Measurements from ENCODE around the gene ITGB4. TPM values are rescaled to one million over a fixed set of nuclear protein-coding genes. Genes with fewer than 3 reads are reported as not detected.
A peak's percentile ranks its signal among the peaks of the same experiment; 100 is the strongest.

Gene ITGB4
- total RNA-seq, 1 experiment from 2014 or later: 0.28 TPM

DNA sequence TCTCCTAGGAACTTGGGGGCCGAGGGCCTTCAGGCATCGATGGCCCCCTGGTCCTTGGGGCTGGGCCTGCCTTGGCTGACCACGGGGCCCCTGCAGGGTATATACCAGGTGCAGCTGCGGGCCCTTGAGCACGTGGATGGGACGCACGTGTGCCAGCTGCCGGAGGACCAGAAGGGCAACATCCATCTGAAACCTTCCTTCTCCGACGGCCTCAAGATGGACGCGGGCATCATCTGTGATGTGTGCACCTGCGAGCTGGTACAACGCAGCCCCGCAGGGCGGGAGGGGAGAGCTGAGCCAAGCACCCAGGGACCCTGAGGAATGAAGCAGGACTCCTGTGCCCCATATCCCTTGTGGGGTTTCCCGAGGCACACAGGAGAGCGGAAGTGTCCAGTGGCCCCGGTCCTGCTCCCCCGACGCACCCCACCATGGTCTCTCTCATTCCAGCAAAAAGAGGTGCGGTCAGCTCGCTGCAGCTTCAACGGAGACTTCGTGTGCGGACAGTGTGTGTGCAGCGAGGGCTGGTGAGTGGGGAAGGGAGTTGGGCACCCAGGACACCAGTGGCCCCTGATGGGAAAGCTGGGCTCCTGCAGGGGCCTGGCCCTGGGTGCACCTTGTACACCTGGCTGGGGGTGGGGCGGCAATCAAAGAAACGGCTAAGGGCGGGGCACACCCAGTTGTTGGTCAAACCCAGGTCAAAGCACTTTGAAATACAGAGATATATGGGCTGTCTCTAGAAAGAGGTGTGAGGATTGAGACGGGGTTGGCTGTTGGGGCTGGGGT, 10.6 kb downstream of the ITGB4 start:
- DNase-seq: peak; percentile 54
- no peaks in the 10 kb centered on the region for H3K27me3 ChIP-seq (ENCODE audit: control insufficient read depth, insufficient read depth, low read length)
- no peaks in the 10 kb centered on the region for H3K36me3 ChIP-seq (replicated peaks; ENCODE audit: control insufficient read depth, insufficient read depth, low read length)
- no peak overlapping the region for H3K4me3 ChIP-seq (ENCODE audit: insufficient read depth, low read depth, low read length)

DNA sequence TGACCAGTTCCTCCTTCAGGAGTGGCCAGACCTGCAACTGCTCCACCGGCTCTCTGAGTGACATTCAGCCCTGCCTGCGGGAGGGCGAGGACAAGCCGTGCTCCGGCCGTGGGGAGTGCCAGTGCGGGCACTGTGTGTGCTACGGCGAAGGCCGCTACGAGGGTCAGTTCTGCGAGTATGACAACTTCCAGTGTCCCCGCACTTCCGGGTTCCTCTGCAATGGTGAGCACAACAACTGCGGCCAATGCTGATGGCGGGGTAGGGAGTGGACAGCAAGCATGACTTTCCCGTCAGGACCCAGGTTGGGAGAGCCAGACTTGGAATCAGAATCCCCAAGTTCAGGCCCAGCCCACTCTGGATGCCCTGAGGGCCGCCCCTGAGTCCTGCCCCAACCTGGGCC, 12.2 kb downstream of the ITGB4 start:
- H3K36me3 ChIP-seq (replicated peaks; ENCODE audit: control insufficient read depth, insufficient read depth, low read length): no peaks in the 10 kb centered on the region
- H3K27me3 ChIP-seq (ENCODE audit: control insufficient read depth, insufficient read depth, low read length): no peaks in the 10 kb centered on the region
- DNase-seq: peak; percentile 51
- H3K4me3 ChIP-seq (ENCODE audit: insufficient read depth, low read depth, low read length): no peak overlapping the region

DNA sequence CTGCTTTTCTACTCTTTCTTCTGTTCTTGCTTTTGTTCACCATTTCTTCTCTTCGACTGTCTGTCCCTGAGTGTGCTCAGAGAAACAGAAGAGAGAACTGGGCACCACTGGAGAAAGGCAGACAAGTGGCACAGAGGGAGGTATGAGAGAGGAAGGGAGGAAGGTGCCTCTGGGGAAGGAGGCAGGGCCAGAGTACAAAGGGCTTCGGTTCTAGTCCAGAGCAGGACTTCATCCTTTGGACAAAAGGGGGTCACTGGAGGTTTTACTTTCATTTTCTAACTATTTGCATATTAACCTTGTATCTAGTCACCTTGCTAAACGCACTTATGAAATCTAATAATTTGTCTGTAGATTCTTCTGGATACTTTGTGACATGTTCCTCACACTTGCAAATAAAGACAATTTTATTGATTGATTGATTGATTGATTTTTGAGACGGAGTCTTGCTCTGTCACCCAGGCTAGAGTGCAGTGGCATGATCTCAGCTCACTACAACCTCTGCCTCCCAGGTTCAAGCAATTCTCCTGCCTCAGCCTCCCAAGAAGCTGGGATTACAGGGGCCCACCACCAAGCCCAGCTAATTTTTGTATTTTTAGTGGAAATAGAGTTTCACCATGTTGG, 13.5 kb downstream of the ITGB4 start:
- Histone ChIP-seq H3K4me3 (ENCODE audit: insufficient read depth, low read depth, low read length) (no peak overlapping the region), H3K36me3 (replicated peaks; ENCODE audit: control insufficient read depth, insufficient read depth, low read length) (no peaks in the 10 kb centered on the region), H3K27me3 (ENCODE audit: control insufficient read depth, insufficient read depth, low read length) (no peaks in the 10 kb centered on the region)
- peak; percentile 41 for DNase-seq

DNA sequence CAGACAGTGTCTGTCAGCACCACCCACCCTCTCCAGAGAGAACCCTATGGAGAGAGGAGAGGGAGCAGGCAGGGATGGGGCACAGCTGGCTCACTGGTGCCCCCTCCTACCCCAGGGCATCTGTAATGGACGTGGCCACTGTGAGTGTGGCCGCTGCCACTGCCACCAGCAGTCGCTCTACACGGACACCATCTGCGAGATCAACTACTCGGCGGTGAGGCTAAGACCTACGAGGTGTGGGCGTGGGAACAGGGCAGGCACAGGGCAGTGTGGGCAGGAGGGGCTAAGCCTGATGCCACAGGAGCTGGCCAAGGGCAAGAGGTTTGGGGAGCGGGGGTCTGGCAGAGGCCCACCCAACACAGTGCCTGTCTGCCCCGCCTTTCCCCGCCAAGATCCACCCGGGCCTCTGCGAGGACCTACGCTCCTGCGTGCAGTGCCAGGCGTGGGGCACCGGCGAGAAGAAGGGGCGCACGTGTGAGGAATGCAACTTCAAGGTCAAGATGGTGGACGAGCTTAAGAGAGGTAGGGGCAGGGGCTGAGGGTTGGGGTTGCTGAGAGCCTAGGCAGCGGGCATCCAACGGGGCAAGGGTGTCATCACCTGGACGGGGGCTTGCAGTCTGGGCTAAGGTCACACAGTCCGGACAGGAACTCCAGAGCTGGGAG, 15.0 kb downstream of the ITGB4 start:
- H3K36me3 ChIP-seq (replicated peaks; ENCODE audit: control insufficient read depth, insufficient read depth, low read length): no peaks in the 10 kb centered on the region
- peak; percentile 55 for DNase-seq

DNA sequence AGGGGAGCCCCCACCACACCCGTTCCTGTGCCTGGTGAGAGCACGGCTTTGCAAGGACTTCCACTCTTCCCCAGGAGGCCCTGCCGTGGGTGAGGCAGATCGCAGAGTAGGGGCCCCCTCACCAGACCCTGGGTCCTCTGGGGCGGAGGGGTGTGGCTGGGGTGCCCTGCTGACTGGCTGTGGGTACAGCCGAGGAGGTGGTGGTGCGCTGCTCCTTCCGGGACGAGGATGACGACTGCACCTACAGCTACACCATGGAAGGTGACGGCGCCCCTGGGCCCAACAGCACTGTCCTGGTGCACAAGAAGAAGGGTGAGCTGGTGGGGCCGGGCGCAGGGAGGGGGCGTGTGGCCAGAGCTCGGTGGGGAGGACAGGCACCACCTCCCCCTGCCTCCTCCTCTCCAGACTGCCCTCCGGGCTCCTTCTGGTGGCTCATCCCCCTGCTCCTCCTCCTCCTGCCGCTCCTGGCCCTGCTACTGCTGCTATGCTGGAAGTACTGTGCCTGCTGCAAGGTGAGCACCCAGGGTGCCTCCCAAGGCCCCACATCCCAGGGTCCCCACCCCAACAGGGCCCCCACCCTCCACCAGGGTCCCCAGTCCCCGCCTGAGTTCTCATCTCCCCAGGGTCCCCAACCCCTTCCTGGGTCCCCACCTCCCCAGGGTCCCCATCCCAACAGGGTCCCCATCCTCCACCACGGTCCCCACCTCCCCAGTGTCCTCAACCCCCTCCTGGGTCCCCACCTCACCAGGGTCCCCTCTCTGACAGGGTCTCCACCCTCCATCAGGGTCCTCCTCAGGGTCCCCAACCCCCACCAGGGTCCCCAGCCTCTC, 16.1 kb downstream of the ITGB4 start:
- DNase-seq: peak; percentile 63
- Histone ChIP-seq H3K36me3 (replicated peaks; ENCODE audit: control insufficient read depth, insufficient read depth, low read length) (no peaks in the 10 kb centered on the region), H3K27me3 (ENCODE audit: control insufficient read depth, insufficient read depth, low read length) (no peaks in the 10 kb centered on the region), H3K4me3 (ENCODE audit: insufficient read depth, low read depth, low read length) (no peak overlapping the region)

More for the DNA sequence above, 15.0 kb downstream of the ITGB4 start:
- H3K4me3 ChIP-seq (ENCODE audit: insufficient read depth, low read depth, low read length): no peak overlapping the region
- H3K27me3 ChIP-seq (ENCODE audit: control insufficient read depth, insufficient read depth, low read length): no peaks in the 10 kb centered on the region

DNA sequence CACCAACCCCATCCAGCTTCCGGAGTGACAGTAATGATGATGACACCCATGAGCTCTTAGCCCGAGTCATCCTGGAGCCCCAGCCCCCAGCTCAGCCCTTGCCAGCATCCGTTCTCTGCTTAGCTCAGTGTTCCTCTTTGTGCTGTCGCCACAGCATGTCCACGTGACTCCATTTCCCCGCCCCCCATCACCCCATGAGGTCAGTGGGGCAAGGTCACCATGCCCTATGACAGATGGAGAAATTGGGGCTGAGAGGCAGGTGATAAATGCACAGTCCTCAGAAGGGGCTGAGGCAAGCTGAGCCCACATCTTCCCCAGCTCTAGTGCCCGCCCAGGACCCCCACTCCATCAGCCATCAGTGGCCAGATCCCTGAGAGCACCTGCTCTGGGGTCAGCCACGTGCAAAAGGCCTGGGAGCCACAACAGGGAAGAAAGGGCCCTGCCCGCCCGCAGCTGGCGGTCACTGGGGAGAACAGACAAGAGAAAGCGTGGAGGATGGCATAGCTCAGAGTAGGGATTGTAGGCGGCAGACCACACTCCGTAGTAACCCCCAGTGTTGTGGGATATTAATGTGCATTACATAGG, 17.1 kb downstream of the ITGB4 start:
- DNase-seq: no peak
- Histone ChIP-seq H3K4me3 (ENCODE audit: insufficient read depth, low read depth, low read length) (no peak overlapping the region), H3K36me3 (replicated peaks; ENCODE audit: control insufficient read depth, insufficient read depth, low read length) (no peaks in the 10 kb centered on the region), H3K27me3 (ENCODE audit: control insufficient read depth, insufficient read depth, low read length) (no peaks in the 10 kb centered on the region)

DNA sequence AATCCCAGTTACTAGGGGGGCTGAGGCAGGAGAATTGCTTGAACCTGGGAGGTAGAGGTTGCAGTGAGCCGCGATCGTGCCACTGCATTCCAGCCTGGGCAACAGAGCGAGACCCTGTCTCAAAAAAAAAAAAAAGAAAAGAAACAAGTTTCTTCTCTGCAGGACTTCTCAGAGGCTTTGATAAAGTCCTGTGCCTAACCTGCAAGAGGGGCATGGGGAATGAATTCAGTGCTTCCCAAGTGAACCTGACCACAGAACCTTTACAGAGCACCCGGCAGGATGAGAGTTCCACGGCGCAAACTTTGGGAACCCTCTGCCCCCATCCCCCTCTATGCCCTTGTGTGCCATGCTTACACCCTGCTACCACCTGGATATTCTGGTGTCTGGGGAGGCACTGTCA, 17.9 kb downstream of the ITGB4 start:
- H3K27me3 ChIP-seq (ENCODE audit: control insufficient read depth, insufficient read depth, low read length): no peaks in the 10 kb centered on the region
- no peak for DNase-seq
- H3K36me3 ChIP-seq (replicated peaks; ENCODE audit: control insufficient read depth, insufficient read depth, low read length): no peaks in the 10 kb centered on the region
- H3K4me3 ChIP-seq (ENCODE audit: insufficient read depth, low read depth, low read length): no peak overlapping the region

DNA sequence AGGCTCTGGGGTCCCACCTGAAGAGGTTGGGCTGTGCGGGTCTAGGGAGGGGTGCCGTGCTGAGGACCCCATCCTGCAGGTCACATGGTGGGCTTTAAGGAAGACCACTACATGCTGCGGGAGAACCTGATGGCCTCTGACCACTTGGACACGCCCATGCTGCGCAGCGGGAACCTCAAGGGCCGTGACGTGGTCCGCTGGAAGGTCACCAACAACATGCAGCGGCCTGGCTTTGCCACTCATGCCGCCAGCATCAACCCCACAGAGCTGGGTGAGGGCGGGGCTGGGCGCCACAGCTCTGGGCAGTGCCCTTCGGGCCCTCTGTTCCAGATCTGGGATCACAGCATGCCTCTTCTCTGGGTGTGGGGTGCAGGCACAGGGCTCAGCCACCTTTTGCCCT, 18.5 kb downstream of the ITGB4 start:
- H3K36me3 ChIP-seq (replicated peaks; ENCODE audit: control insufficient read depth, insufficient read depth, low read length): no peaks in the 10 kb centered on the region
- no peak for DNase-seq
- no peaks in the 10 kb centered on the region for H3K27me3 ChIP-seq (ENCODE audit: control insufficient read depth, insufficient read depth, low read length)
- no peak overlapping the region for H3K4me3 ChIP-seq (ENCODE audit: insufficient read depth, low read depth, low read length)

DNA sequence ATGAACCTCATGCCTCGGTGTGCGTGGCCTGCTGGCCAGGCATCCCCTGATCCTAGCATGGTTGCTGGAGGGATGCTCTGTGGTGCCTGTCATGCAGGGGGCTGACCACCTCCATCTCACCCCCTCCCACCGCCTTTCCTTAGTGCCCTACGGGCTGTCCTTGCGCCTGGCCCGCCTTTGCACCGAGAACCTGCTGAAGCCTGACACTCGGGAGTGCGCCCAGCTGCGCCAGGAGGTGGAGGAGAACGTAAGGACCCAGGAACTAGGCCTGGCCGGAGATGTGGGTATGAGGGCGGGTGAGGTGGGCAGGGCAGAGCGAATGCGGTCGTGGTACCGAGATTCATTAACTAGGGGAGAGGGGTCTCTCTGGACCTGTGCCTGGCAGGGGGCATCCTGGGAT, 19.0 kb downstream of the ITGB4 start:
- Histone ChIP-seq H3K36me3 (replicated peaks; ENCODE audit: control insufficient read depth, insufficient read depth, low read length) (no peaks in the 10 kb centered on the region), H3K27me3 (ENCODE audit: control insufficient read depth, insufficient read depth, low read length) (no peaks in the 10 kb centered on the region), H3K4me3 (ENCODE audit: insufficient read depth, low read depth, low read length) (no peak overlapping the region)
- no peak for DNase-seq

DNA sequence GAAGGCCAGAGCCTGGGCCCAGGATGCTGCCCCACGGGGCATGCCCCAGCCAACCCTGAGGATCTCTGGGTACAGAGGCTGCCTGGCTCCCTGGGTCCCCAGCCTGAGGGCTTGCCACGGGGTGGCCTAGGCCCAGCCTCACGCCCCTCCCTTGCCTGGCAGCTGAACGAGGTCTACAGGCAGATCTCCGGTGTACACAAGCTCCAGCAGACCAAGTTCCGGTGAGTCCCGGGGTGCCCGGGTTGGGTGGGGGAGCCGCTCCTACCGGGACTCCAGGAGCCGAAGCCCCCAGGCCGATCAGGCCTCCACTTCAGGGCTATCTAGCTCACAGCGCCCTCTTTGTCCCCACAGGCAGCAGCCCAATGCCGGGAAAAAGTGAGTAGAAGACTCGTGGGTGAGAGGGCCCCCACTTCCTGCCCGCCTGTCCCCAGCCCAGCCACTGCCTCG, 19.4 kb downstream of the ITGB4 start:
- no peaks in the 10 kb centered on the region for H3K27me3 ChIP-seq (ENCODE audit: control insufficient read depth, insufficient read depth, low read length)
- DNase-seq: peak; percentile 78
- H3K36me3 ChIP-seq (replicated peaks; ENCODE audit: control insufficient read depth, insufficient read depth, low read length): no peaks in the 10 kb centered on the region
- no peak overlapping the region for H3K4me3 ChIP-seq (ENCODE audit: insufficient read depth, low read depth, low read length)

DNA sequence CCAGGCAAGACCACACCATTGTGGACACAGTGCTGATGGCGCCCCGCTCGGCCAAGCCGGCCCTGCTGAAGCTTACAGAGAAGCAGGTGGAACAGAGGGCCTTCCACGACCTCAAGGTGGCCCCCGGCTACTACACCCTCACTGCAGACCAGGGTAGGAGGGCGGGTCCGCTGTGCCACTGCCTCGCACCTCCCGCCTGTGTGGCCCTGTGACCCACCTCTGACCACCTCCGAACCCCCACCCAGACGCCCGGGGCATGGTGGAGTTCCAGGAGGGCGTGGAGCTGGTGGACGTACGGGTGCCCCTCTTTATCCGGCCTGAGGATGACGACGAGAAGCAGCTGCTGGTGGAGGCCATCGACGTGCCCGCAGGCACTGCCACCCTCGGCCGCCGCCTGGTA, 21.1 kb downstream of the ITGB4 start:
- no peak for DNase-seq
- Histone ChIP-seq H3K27me3 (ENCODE audit: control insufficient read depth, insufficient read depth, low read length) (no peaks in the 10 kb centered on the region), H3K4me3 (ENCODE audit: insufficient read depth, low read depth, low read length) (no peak overlapping the region), H3K36me3 (replicated peaks; ENCODE audit: control insufficient read depth, insufficient read depth, low read length) (no peaks in the 10 kb centered on the region)

DNA sequence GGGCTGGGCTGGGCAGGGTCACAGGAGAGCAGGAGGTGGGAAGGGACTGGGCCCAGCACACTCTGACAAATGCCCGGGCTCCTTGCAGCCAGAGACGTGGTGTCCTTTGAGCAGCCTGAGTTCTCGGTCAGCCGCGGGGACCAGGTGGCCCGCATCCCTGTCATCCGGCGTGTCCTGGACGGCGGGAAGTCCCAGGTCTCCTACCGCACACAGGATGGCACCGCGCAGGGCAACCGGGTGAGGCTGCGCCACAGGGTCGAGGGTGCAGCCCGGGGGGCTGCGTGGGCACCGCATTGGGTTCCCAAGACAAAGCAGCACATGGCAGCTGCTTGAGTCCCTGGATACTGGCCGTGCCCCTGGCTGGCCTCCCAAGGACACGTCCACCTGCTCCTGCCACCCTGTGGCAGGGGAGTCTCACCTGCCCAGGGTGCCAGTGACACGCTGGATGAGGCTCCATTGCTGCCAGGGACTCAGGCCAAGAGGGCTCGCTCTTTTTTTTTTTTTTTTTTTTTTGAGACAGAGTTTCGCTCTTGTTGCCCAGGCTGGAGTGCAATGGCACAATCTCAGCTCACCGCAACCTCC, 22.5 kb downstream of the ITGB4 start:
- Histone ChIP-seq H3K36me3 (replicated peaks; ENCODE audit: control insufficient read depth, insufficient read depth, low read length) (no peaks in the 10 kb centered on the region), H3K27me3 (ENCODE audit: control insufficient read depth, insufficient read depth, low read length) (no peaks in the 10 kb centered on the region), H3K4me3 (ENCODE audit: insufficient read depth, low read depth, low read length) (no peak overlapping the region)
- DNase-seq: no peak

DNA sequence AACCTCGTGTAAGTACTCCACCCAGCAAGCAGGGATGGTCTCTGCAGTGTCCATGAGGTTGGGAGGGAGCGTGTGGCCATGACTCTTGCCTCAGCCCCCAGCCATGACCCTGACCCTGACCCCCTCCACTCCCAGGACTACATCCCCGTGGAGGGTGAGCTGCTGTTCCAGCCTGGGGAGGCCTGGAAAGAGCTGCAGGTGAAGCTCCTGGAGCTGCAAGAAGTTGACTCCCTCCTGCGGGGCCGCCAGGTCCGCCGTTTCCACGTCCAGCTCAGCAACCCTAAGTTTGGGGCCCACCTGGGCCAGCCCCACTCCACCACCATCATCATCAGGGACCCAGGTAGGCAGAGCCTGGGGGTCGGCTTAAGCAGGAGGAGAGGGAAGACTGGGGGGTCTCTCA, 27.4 kb downstream of the ITGB4 start:
- Histone ChIP-seq H3K27me3 (ENCODE audit: control insufficient read depth, insufficient read depth, low read length) (no peaks in the 10 kb centered on the region; the same call in 1 of the 2 replicates), H3K36me3 (replicated peaks; ENCODE audit: control insufficient read depth, insufficient read depth, low read length) (no peaks in the 10 kb centered on the region), H3K4me3 (ENCODE audit: insufficient read depth, low read depth, low read length) (no peak overlapping the region)
- no peak for DNase-seq
